ENCODE measurements around the gene RALGPS2.

DNA sequence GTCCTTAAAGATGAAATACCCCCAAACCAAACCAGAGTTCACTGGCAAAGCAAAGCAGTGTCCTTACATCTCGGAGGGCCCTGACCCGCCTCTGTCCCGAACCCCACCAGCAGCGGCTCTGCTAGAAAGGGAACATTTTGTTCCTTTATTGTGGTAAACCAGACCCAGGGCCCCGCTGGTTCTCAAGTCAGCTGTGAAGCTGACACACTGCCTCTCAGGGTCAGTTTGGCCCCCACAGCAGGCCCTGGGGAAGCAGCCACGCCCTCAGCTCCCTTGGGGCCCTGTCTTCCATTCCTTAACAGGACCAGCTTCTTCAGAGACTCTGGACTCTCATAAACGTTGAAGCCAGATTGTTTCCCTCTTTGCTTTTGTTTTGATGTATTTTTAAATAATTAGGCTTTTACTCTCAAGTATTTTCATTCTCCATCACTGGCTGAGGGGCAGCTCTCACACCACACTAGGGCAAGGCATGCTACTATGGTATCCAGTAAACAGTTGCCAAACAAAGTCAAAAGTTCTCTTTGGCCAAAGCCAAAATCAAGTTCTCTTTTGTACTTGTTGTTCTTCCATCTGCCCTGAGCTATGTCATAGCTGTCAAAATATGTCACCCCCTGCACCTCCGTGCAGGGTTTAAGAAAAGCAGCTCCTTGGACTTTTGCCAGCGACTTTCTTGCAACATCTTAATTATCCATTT, 207.0 kb downstream of the RALGPS2 start:
- no peak for TF ChIP-seq POLR2AphosphoS5 (IDR thresholded peaks at IDR 0.05; ENCODE audit: low read depth, low read length)
- TF ChIP-seq POLR2A (IDR thresholded peaks at IDR 0.05; ENCODE audit: low read depth, low read length) = no peak
